HEK293T (cell line): ENCODE data around the gene RELT.

Source experiments
- CTCF ChIA-PET: fragments of 350-600 bp; formaldehyde crosslinking; extraction: SDS; loops from one replicate; lab custom pipeline; 2021; ENCODE audit warnings: antibody characterized with exemption, inconsistent platforms; lab: Yijun Ruan, JAX
- POLR2A ChIA-PET: fragments of 350-600 bp; formaldehyde crosslinking; extraction: SDS; loops from one replicate; lab custom pipeline; 2020; ENCODE audit warnings: antibody characterized with exemption, inconsistent platforms; lab: Yijun Ruan, JAX
- DNase-seq: peaks from one replicate; pipeline ENCODE4 v3.0.0; 2012; ENCODE audit warnings: mixed read lengths; ENCODE audit errors: extremely low spot score
- ARNT ChIP-seq: fragments of 450-650 bp; IDR thresholded peaks from 2 replicates; pipeline ENCODE4 v1.6.1; 2017; ENCODE audit warnings: mild to moderate bottlenecking
- BHLHE40 ChIP-seq: fragments of 450-650 bp; IDR thresholded peaks from 2 replicates; pipeline ENCODE4 v1.6.1; 2016; ENCODE audit warnings: mild to moderate bottlenecking, moderate library complexity, borderline replicate concordance
- CTBP1 ChIP-seq: fragments of 450-650 bp; IDR thresholded peaks from 2 replicates; pipeline ENCODE4 v1.6.1; 2016; ENCODE audit warnings: borderline replicate concordance
- ELF4 ChIP-seq: fragments of 450-650 bp; IDR thresholded peaks from 2 replicates; pipeline ENCODE4 v1.6.1; 2017; ENCODE audit warnings: antibody characterized with exemption
- FOXA1 ChIP-seq: fragments of 450-650 bp; IDR thresholded peaks from 2 replicates; pipeline ENCODE4 v1.6.1; 2016; ENCODE audit warnings: mild to moderate bottlenecking
- FOXK2 ChIP-seq: fragments of 450-650 bp; IDR thresholded peaks from 2 replicates; pipeline ENCODE4 v1.6.1; 2016; ENCODE audit warnings: mild to moderate bottlenecking
- FOXM1 ChIP-seq: fragments of 450-650 bp; IDR thresholded peaks from 2 replicates; pipeline ENCODE4 v1.6.1; 2017; ENCODE audit warnings: mild to moderate bottlenecking, borderline replicate concordance
- HDGF ChIP-seq: fragments of 450-650 bp; IDR thresholded peaks from 2 replicates; pipeline ENCODE4 v1.6.1; 2017; ENCODE audit warnings: antibody characterized with exemption, borderline replicate concordance
- LEF1 ChIP-seq: fragments of 450-650 bp; IDR thresholded peaks from 2 replicates; pipeline ENCODE4 v1.6.1; 2017; ENCODE audit warnings: mild to moderate bottlenecking, borderline replicate concordance
- NFRKB ChIP-seq: fragments of 450-650 bp; IDR thresholded peaks from 2 replicates; pipeline ENCODE4 v1.6.1; 2016; ENCODE audit warnings: mild to moderate bottlenecking, moderate library complexity
- PKNOX1 ChIP-seq: fragments of 450-650 bp; IDR thresholded peaks from 2 replicates; pipeline ENCODE4 v1.6.1; 2016
- SP1 ChIP-seq: fragments of 450-650 bp; IDR thresholded peaks from 2 replicates; pipeline ENCODE4 v1.6.1; 2017
- SUZ12 ChIP-seq: fragments of 450-650 bp; IDR thresholded peaks from 2 replicates; pipeline ENCODE4 v1.6.1; 2016; ENCODE audit warnings: mild to moderate bottlenecking
- TARDBP ChIP-seq: fragments of 450-650 bp; IDR thresholded peaks from 2 replicates; pipeline ENCODE4 v1.6.1; 2016
- ZNF384 ChIP-seq: fragments of 450-650 bp; IDR thresholded peaks from 2 replicates; pipeline ENCODE4 v1.6.1; 2016

The RELT gene

GRCh38 chr11:73439002-73439843 is 63.0 kb downstream of the RELT start:
- ChIA-PET CTCF (interaction anchor here (0.7 kb wide), 1 partner anchor 215 kb away, joined by 6 read pairs; no protein-coding TSS in a partner anchor), POLR2A (no interaction called here)
- TF ChIP-seq LEF1 (no peak), TARDBP (no peak), HDGF (no peak), FOXM1 (no peak)
- DNase-seq, result no peak

GRCh38 chr11:73445980-73446379 is 69.8 kb downstream of the RELT start:
- POLR2A ChIA-PET, result no interaction called here
- DNase-seq, result no peak
- CTCF ChIA-PET, result interaction anchor here (1.0 kb wide), 1 partner anchor 93 kb away, joined by 3 read pairs; no protein-coding TSS in a partner anchor
- TF ChIP-seq PKNOX1, result no peak
- no peak for TF ChIP-seq LEF1
- no peak for TF ChIP-seq HDGF
- TF ChIP-seq SUZ12, result no peak
- TF ChIP-seq FOXM1, result no peak
- TF ChIP-seq ARNT, result no peak
- no peak for TF ChIP-seq CTBP1
- TF ChIP-seq BHLHE40, result no peak
- TF ChIP-seq NFRKB, result no peak
- TF ChIP-seq ZNF384, result no peak
- TF ChIP-seq ELF4, result no peak
- no peak for TF ChIP-seq SP1
- no peak for TF ChIP-seq FOXK2

- POLR2A ChIA-PET, result no interaction called here
- no peak for DNase-seq
- TF ChIP-seq ELF4, result no peak
- TF ChIP-seq ZNF384, result no peak
- TF ChIP-seq PKNOX1, result no peak
- no peak for TF ChIP-seq FOXM1
- no peak for TF ChIP-seq FOXA1
- no peak for TF ChIP-seq HDGF
- no peak for TF ChIP-seq FOXK2
- no peak for TF ChIP-seq TARDBP
- no peak for TF ChIP-seq BHLHE40
- CTCF ChIA-PET, result interaction anchor here (1.0 kb wide), 1 partner anchor 94 kb away, joined by 3 read pairs; no protein-coding TSS in a partner anchor
Measured at GRCh38 chr11:73446766-73447165, 70.6 kb downstream of the RELT start.
